Measurements from ENCODE around the gene SETD9.

Gene SETD9

DNA sequence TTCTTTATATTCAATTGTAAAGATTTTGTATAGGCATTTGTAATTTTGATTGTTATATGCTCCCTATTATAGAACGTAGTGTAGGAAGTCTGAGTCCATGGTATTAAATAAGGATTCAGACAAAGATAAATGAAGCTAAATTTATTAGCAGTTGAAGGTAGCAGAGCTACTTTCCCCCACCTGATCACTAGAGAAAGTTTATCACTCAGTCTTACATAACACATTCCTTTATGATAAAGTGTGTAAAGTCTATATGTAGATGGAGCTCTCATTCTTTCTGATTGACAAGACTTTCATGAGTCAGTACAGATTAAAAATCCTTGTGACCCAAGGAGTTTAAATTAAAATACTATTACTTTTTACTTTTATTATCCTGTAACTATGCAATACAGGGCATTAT, 44.9 kb downstream of the SETD9 start:
- Histone ChIP-seq H3K4me1 (ENCODE audit: insufficient read depth, low read length, poor library complexity, severe bottlenecking) (peaks cover 12% of the 10 kb centered on the region), H3K9me3 (ENCODE audit: insufficient read depth, low read depth, low read length) (no peaks in the 10 kb centered on the region), H3K9me2 (replicated peaks; ENCODE audit: low read depth, low read length) (no peaks in the 10 kb centered on the region), H3K79me2 (ENCODE audit: insufficient read depth, low read length) (peaks cover 24% of the 10 kb centered on the region), H3K9ac (ENCODE audit: low read depth, low read length, poor library complexity, severe bottlenecking) (no peak overlapping the region), H4K20me1 (ENCODE audit: insufficient read depth, low read length, poor library complexity, severe bottlenecking) (peaks cover 11% of the 10 kb centered on the region), H3F3A (ENCODE audit: low read depth) (no peaks in the 10 kb centered on the region), H2AFZ (ENCODE audit: low read length) (no peak overlapping the region), H3K4me2 (ENCODE audit: low read depth, low read length, poor library complexity, severe bottlenecking) (no peak overlapping the region), H3K36me3 (ENCODE audit: insufficient read depth, low read length) (no peaks in the 10 kb centered on the region), H3K4me3 (ENCODE audit: low read length, poor library complexity, severe bottlenecking) (no peak overlapping the region), H3K27me3 (ENCODE audit: insufficient read depth, low read length, poor library complexity, severe bottlenecking) (peaks cover 8% of the 10 kb centered on the region)
- TF ChIP-seq CTCF (conservative IDR thresholded peaks at IDR 0.05; ENCODE audit: low read length) = no peak

GRCh38 chr5:56958595-56958994, 49.2 kb downstream of the SETD9 start:
- H3K4me3 ChIP-seq (ENCODE audit: low read length, poor library complexity, severe bottlenecking) = no peak overlapping the region
- no peaks in the 10 kb centered on the region for H3K36me3 ChIP-seq (ENCODE audit: insufficient read depth, low read length)
- no peaks in the 10 kb centered on the region for H4K20me1 ChIP-seq (ENCODE audit: insufficient read depth, low read length, poor library complexity, severe bottlenecking)
- H3K9me2 ChIP-seq (replicated peaks; ENCODE audit: low read depth, low read length) = no peaks in the 10 kb centered on the region
- H3K9me3 ChIP-seq (ENCODE audit: insufficient read depth, low read depth, low read length) = no peaks in the 10 kb centered on the region
- no peak overlapping the region for H2AFZ ChIP-seq (ENCODE audit: low read length)
- no peaks in the 10 kb centered on the region for H3F3A ChIP-seq (ENCODE audit: low read depth)
- H3K4me1 ChIP-seq (ENCODE audit: insufficient read depth, low read length, poor library complexity, severe bottlenecking) = no peaks in the 10 kb centered on the region
- no peak overlapping the region for H3K4me2 ChIP-seq (ENCODE audit: low read depth, low read length, poor library complexity, severe bottlenecking)
- peaks cover 2% of the 10 kb centered on the region for H3K27me3 ChIP-seq (ENCODE audit: insufficient read depth, low read length, poor library complexity, severe bottlenecking)
- no peak overlapping the region for H3K9ac ChIP-seq (ENCODE audit: low read depth, low read length, poor library complexity, severe bottlenecking)
- no peaks in the 10 kb centered on the region for H3K79me2 ChIP-seq (ENCODE audit: insufficient read depth, low read length)
- TF ChIP-seq EZH2phosphoT487 (IDR thresholded peaks at IDR 0.05; ENCODE audit: borderline replicate concordance) = no peak
- TF ChIP-seq CTCF (conservative IDR thresholded peaks at IDR 0.05; ENCODE audit: low read length) = no peak

DNA sequence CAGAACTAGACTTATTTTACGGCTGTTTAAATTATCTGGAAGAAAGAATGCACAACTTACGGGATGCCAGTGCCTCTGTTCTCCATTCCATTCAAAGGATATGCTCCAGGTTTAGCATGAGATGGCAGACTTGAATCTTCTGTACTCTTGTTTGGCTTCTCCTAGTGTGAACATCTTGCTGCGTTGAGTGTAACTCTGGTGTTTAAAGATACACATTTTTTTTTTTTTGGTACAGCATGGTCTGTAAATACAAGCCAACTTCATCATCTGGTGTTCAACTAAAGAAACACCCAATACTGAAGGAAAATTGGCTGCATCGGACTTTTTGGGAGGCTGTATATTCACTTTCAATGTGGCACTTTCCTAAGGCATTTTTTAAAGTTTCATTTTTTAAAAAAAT, 49.9 kb downstream of the SETD9 start:
- no peak overlapping the region for H2AFZ ChIP-seq (ENCODE audit: low read length)
- no peaks in the 10 kb centered on the region for H3K4me1 ChIP-seq (ENCODE audit: insufficient read depth, low read length, poor library complexity, severe bottlenecking)
- no peaks in the 10 kb centered on the region for H3F3A ChIP-seq (ENCODE audit: low read depth)
- no peak overlapping the region for H3K4me3 ChIP-seq (ENCODE audit: low read length, poor library complexity, severe bottlenecking)
- H3K9me2 ChIP-seq (replicated peaks; ENCODE audit: low read depth, low read length) = no peaks in the 10 kb centered on the region
- no peak overlapping the region for H3K4me2 ChIP-seq (ENCODE audit: low read depth, low read length, poor library complexity, severe bottlenecking)
- TF ChIP-seq CTCF (conservative IDR thresholded peaks at IDR 0.05; ENCODE audit: low read length) (no peak), EZH2phosphoT487 (IDR thresholded peaks at IDR 0.05; ENCODE audit: borderline replicate concordance) (no peak)
- no peaks in the 10 kb centered on the region for H3K27me3 ChIP-seq (ENCODE audit: insufficient read depth, low read length, poor library complexity, severe bottlenecking)
- H3K79me2 ChIP-seq (ENCODE audit: insufficient read depth, low read length) = no peaks in the 10 kb centered on the region
- H3K36me3 ChIP-seq (ENCODE audit: insufficient read depth, low read length) = no peaks in the 10 kb centered on the region
- no peaks in the 10 kb centered on the region for H3K9me3 ChIP-seq (ENCODE audit: insufficient read depth, low read depth, low read length)
- no peaks in the 10 kb centered on the region for H4K20me1 ChIP-seq (ENCODE audit: insufficient read depth, low read length, poor library complexity, severe bottlenecking)
- no peak overlapping the region for H3K9ac ChIP-seq (ENCODE audit: low read depth, low read length, poor library complexity, severe bottlenecking)

Data from Loucy (cell line).